ENCODE data around the gene ARF1. TPM values are rescaled to one million over a fixed set of nuclear protein-coding genes. Genes with fewer than 3 reads are reported as not detected.
A peak's percentile ranks its signal among the peaks of the same experiment; 100 is the strongest.

ARF1 gene
- total RNA-seq, 1 donor from 2014 or later: 393 TPM

- H3K27ac Mint-ChIP-seq (ENCODE audit: unreplicated experiment): no peak overlapping the region
- no peaks in the 10 kb centered on the region for H3K36me3 Mint-ChIP-seq (ENCODE audit: low read depth, unreplicated experiment)
- H3K4me1 Mint-ChIP-seq (ENCODE audit: unreplicated experiment): no peaks in the 10 kb centered on the region
- H3K27me3 Mint-ChIP-seq (ENCODE audit: unreplicated experiment): peaks cover 11% of the 10 kb centered on the region
- no peak overlapping the region for H3K4me3 Mint-ChIP-seq (ENCODE audit: unreplicated experiment)
- DNase-seq (ENCODE audit: low spot score): no peak
- TF ChIP-seq CTCF (IDR thresholded peaks at IDR 0.05; ENCODE audit: unreplicated experiment): no peak
- H3K9me3 Mint-ChIP-seq (ENCODE audit: unreplicated experiment): no peaks in the 10 kb centered on the region
Observed at GRCh38 chr1:228036701-228037231, 45.7 kb upstream of the ARF1 start.

GRCh38 chr1:228037401-228038386 lies 44.8 kb upstream of the ARF1 start:
- no peak overlapping the region for H3K4me3 Mint-ChIP-seq (ENCODE audit: unreplicated experiment)
- H3K36me3 Mint-ChIP-seq (ENCODE audit: low read depth, unreplicated experiment): no peaks in the 10 kb centered on the region
- H3K27me3 Mint-ChIP-seq (ENCODE audit: unreplicated experiment): peaks cover 11% of the 10 kb centered on the region
- DNase-seq (ENCODE audit: low spot score): peak; percentile 34
- H3K9me3 Mint-ChIP-seq (ENCODE audit: unreplicated experiment): no peaks in the 10 kb centered on the region
- no peak overlapping the region for H3K27ac Mint-ChIP-seq (ENCODE audit: unreplicated experiment)
- TF ChIP-seq CTCF (IDR thresholded peaks at IDR 0.05; ENCODE audit: unreplicated experiment): no peak
- no peaks in the 10 kb centered on the region for H3K4me1 Mint-ChIP-seq (ENCODE audit: unreplicated experiment)

- H3K27me3 Mint-ChIP-seq (ENCODE audit: unreplicated experiment): peaks cover 11% of the 10 kb centered on the region
- no peaks in the 10 kb centered on the region for H3K9me3 Mint-ChIP-seq (ENCODE audit: unreplicated experiment)
- no peak overlapping the region for H3K4me3 Mint-ChIP-seq (ENCODE audit: unreplicated experiment)
- TF ChIP-seq CTCF (IDR thresholded peaks at IDR 0.05; ENCODE audit: unreplicated experiment): no peak
- H3K27ac Mint-ChIP-seq (ENCODE audit: unreplicated experiment): no peak overlapping the region
- no peaks in the 10 kb centered on the region for H3K36me3 Mint-ChIP-seq (ENCODE audit: low read depth, unreplicated experiment)
- peak; percentile 2 for DNase-seq (ENCODE audit: low spot score)
- H3K4me1 Mint-ChIP-seq (ENCODE audit: unreplicated experiment): no peaks in the 10 kb centered on the region
Observed at GRCh38 chr1:228038387-228039005, 44.0 kb upstream of the ARF1 start.

- DNase-seq (ENCODE audit: low spot score): no peak
- peaks cover 11% of the 10 kb centered on the region for H3K27me3 Mint-ChIP-seq (ENCODE audit: unreplicated experiment)
- H3K4me1 Mint-ChIP-seq (ENCODE audit: unreplicated experiment): no peaks in the 10 kb centered on the region
- H3K4me3 Mint-ChIP-seq (ENCODE audit: unreplicated experiment): no peak overlapping the region
- no peak overlapping the region for H3K27ac Mint-ChIP-seq (ENCODE audit: unreplicated experiment)
- H3K9me3 Mint-ChIP-seq (ENCODE audit: unreplicated experiment): no peaks in the 10 kb centered on the region
- no peaks in the 10 kb centered on the region for H3K36me3 Mint-ChIP-seq (ENCODE audit: low read depth, unreplicated experiment)
- no peak for TF ChIP-seq CTCF (IDR thresholded peaks at IDR 0.05; ENCODE audit: unreplicated experiment)
Observed at GRCh38 chr1:228039006-228039903, 43.3 kb upstream of the ARF1 start.

Data from endothelial cell (in vitro differentiated cells).